ENCODE data around the gene ARHGEF38. TPM values are rescaled to one million over a fixed set of nuclear protein-coding genes. Genes with fewer than 3 reads are reported as not detected.
A peak's percentile ranks its signal among the peaks of the same experiment; 100 is the strongest.
"Not testable (repeated sequence)": the region's sequence is repeated elsewhere in the genome, so short reads cannot be mapped to it uniquely, and the experiment has no call there.

Gene ARHGEF38
- total RNA-seq, 1 experiment from 2014 or later: not detected

DNA sequence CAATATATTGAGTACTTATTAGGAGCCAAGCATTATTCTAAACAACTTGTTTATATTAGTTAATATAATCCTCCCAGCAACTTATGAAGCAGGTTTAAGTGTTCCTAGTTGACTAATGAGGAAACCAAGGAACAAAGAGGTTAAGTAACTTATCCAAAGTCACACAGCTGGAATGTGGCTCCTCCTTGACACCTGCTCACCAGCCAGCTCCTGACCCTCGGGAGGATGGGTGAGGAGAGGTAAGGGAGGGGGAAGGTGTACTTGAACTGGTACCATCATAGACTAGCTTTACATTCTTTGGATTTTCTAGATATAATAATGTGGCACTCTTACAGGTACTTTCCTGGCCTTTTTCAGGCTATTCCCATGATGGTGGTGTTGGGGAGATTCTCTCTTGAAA is 50.7 kb downstream of the ARHGEF38 start:
- Mint-ChIP-seq H3K4me3 (ENCODE audit: unreplicated experiment) (no peak overlapping the region), H3K9me3 (ENCODE audit: unreplicated experiment) (no peaks in the 10 kb centered on the region), H3K4me1 (ENCODE audit: insufficient read depth, unreplicated experiment) (peaks cover 7% of the 10 kb centered on the region), H3K27ac (ENCODE audit: low read depth, unreplicated experiment) (no peak overlapping the region), H3K27me3 (ENCODE audit: insufficient read depth, unreplicated experiment) (no peaks in the 10 kb centered on the region), H3K36me3 (ENCODE audit: insufficient read depth, unreplicated experiment) (no peaks in the 10 kb centered on the region)
- no peak for DNase-seq (ENCODE audit: unreplicated experiment)
- CTCF ChIA-PET: interaction anchor here (0.7 to 0.9 kb wide), 2 partner anchors 15 to 22 kb away, joined by 4 to 5 read pairs; no protein-coding TSS in a partner anchor
- TF ChIP-seq, protein P1, sequence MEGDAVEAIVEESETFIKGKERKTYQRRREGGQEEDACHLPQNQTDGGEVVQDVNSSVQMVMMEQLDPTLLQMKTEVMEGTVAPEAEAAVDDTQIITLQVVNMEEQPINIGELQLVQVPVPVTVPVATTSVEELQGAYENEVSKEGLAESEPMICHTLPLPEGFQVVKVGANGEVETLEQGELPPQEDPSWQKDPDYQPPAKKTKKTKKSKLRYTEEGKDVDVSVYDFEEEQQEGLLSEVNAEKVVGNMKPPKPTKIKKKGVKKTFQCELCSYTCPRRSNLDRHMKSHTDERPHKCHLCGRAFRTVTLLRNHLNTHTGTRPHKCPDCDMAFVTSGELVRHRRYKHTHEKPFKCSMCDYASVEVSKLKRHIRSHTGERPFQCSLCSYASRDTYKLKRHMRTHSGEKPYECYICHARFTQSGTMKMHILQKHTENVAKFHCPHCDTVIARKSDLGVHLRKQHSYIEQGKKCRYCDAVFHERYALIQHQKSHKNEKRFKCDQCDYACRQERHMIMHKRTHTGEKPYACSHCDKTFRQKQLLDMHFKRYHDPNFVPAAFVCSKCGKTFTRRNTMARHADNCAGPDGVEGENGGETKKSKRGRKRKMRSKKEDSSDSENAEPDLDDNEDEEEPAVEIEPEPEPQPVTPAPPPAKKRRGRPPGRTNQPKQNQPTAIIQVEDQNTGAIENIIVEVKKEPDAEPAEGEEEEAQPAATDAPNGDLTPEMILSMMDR (IDR thresholded peaks at IDR 0.05; ENCODE audit: unreplicated experiment): no peak
- no TSS peak for BruUV-seq (replicated peaks)
- intact Hi-C loops (cut with micrococcal nuclease): no loop called here
- POLR2A ChIA-PET: interaction anchor here (1.3 kb wide), 1 partner anchor 82 kb away, joined by 3 read pairs; no protein-coding TSS in a partner anchor

DNA sequence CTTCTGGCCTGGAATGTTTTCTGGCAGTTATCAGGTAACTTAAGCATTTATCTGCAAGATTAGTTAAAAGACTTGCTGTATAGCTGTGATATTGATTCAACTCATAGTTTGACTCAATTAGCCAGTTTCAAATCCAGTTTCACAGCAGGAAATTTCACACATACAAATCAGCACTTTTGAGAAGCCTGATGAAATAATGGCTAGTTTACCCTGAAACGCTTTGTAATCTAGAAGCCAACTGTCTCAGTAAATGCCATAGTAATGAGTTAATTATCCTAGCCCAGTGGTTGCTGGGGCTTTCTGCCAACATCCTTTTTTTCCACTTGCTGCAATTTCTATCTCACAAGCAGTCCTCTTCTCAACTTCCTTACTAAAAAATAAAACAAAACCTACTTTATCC is 53.1 kb downstream of the ARHGEF38 start:
- DNase-seq (ENCODE audit: unreplicated experiment): peak; percentile 13
- no peaks in the 10 kb centered on the region for H3K9me3 Mint-ChIP-seq (ENCODE audit: unreplicated experiment)
- BruUV-seq (replicated peaks): no TSS peak
- TF ChIP-seq, protein P1 (IDR thresholded peaks at IDR 0.05; ENCODE audit: unreplicated experiment): no peak
- H3K4me3 Mint-ChIP-seq (ENCODE audit: unreplicated experiment): no peak overlapping the region
- H3K4me1 Mint-ChIP-seq (ENCODE audit: insufficient read depth, unreplicated experiment): peaks cover 7% of the 10 kb centered on the region
- intact Hi-C loops (cut with micrococcal nuclease): no loop called here
- ChIA-PET CTCF (interaction anchor here (0.6 kb wide), 1 partner anchor 24 kb away, joined by 3 read pairs; no protein-coding TSS in a partner anchor), POLR2A (interaction anchor here (0.6 kb wide), 1 partner anchor 994 kb away, joined by 3 read pairs; no protein-coding TSS in a partner anchor)
- H3K36me3 Mint-ChIP-seq (ENCODE audit: insufficient read depth, unreplicated experiment): no peaks in the 10 kb centered on the region
- H3K27ac Mint-ChIP-seq (ENCODE audit: low read depth, unreplicated experiment): peak overlapping the region; percentile 32
- H3K27me3 Mint-ChIP-seq (ENCODE audit: insufficient read depth, unreplicated experiment): no peaks in the 10 kb centered on the region

DNA sequence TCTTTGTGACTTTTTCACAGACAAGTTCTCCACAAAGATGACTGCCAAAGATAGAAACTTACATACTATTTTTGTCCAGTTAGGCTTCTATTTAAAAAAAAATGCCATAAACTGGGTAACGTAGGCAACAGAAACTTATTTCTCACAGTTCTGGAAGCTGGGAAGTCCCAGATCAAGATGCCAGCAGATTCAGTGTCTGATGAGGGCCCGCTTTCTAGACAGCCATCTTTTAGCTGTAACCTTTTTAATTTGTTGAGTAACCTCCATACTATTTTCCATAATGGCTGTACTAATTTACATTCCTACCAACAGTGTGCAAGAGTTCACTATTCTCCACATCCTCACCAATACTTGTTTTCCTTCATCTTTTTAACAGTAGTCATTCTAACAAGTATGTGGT is 55.5 kb downstream of the ARHGEF38 start:
- H3K27me3 Mint-ChIP-seq (ENCODE audit: insufficient read depth, unreplicated experiment): no peaks in the 10 kb centered on the region
- DNase-seq (ENCODE audit: unreplicated experiment): no peak
- H3K27ac Mint-ChIP-seq (ENCODE audit: low read depth, unreplicated experiment): no peak overlapping the region
- peaks cover 7% of the 10 kb centered on the region for H3K4me1 Mint-ChIP-seq (ENCODE audit: insufficient read depth, unreplicated experiment)
- H3K36me3 Mint-ChIP-seq (ENCODE audit: insufficient read depth, unreplicated experiment): no peaks in the 10 kb centered on the region
- CTCF ChIA-PET: interaction anchor here (1.8 kb wide), 1 partner anchor 24 kb away, joined by 6 read pairs; no protein-coding TSS in a partner anchor
- BruUV-seq (replicated peaks): no TSS peak
- TF ChIP-seq, protein P1 (IDR thresholded peaks at IDR 0.05; ENCODE audit: unreplicated experiment): no peak
- POLR2A ChIA-PET: interaction anchor here (0.5 kb wide), 1 partner anchor 30 kb away, joined by 3 read pairs; no protein-coding TSS in a partner anchor
- H3K4me3 Mint-ChIP-seq (ENCODE audit: unreplicated experiment): no peak overlapping the region
- intact Hi-C loops (cut with micrococcal nuclease): no loop called here
- H3K9me3 Mint-ChIP-seq (ENCODE audit: unreplicated experiment): no peaks in the 10 kb centered on the region

DNA sequence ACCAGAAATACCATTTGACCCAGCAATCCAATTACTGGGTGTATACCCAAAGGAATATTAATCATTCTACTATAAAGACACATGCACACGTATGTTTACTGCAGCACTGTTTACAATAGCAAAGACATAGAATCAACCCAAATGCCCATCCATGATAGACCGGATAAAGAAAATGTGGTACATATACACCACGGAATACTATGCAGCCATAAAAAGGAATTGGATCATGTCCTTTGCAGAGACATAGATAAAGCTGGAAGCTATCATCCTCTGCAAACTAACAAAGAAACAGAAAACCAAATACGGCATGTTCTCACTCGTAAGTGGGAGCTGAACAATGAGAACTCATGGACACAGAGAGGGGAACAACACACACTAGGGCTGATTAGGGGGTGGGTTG is 57.4 kb downstream of the ARHGEF38 start:
- DNase-seq (ENCODE audit: unreplicated experiment); H3K27me3 Mint-ChIP-seq (ENCODE audit: insufficient read depth, unreplicated experiment); H3K27ac Mint-ChIP-seq (ENCODE audit: low read depth, unreplicated experiment); H3K4me3 Mint-ChIP-seq (ENCODE audit: unreplicated experiment); BruUV-seq (replicated peaks); H3K36me3 Mint-ChIP-seq (ENCODE audit: insufficient read depth, unreplicated experiment); H3K4me1 Mint-ChIP-seq (ENCODE audit: insufficient read depth, unreplicated experiment); intact Hi-C loops (cut with micrococcal nuclease); H3K9me3 Mint-ChIP-seq (ENCODE audit: unreplicated experiment): not testable (repeated sequence)
- ChIA-PET POLR2A (interaction anchor here (0.6 kb wide), 1 partner anchor 1159 kb away, joined by 3 read pairs; no protein-coding TSS in a partner anchor), CTCF (interaction anchor here (1.0 kb wide), 1 partner anchor 23 kb away, joined by 3 read pairs; no protein-coding TSS in a partner anchor)

Data from MCF 10A (cell line).